GM11168 (cell line): Measurements from ENCODE around the gene EMX2.

ENCODE experiments used
- in situ Hi-C: fragments of 300-500 bp; cut with MboI; formaldehyde crosslinking; loops from one replicate; pipeline ENCODE4 v1.12.0; 2022; ENCODE audit warnings: low sequenced_read_pairs; ENCODE audit not compliant: unreplicated experiment

The EMX2 gene

DNA sequence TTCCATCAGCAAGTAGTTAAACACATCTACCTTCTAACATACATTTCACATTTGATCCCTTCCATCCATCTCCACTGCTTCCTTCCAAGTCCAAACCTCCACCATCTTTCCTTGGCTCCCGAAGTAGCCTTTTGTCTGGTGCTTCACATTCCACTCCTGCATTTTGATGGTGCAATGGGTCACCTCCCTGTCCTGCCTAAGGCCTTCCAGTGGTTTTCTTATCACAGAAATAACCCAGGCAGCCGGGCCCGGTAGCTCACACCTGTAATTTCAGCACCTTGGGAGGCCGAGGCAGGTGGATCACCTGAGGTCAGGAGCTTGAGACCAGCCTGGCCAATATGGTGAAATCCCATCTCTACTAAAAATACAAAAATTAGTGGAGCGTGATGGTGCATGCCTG lies 44.5 kb downstream of the EMX2 start:
- in situ Hi-C loops: no loop called here

DNA sequence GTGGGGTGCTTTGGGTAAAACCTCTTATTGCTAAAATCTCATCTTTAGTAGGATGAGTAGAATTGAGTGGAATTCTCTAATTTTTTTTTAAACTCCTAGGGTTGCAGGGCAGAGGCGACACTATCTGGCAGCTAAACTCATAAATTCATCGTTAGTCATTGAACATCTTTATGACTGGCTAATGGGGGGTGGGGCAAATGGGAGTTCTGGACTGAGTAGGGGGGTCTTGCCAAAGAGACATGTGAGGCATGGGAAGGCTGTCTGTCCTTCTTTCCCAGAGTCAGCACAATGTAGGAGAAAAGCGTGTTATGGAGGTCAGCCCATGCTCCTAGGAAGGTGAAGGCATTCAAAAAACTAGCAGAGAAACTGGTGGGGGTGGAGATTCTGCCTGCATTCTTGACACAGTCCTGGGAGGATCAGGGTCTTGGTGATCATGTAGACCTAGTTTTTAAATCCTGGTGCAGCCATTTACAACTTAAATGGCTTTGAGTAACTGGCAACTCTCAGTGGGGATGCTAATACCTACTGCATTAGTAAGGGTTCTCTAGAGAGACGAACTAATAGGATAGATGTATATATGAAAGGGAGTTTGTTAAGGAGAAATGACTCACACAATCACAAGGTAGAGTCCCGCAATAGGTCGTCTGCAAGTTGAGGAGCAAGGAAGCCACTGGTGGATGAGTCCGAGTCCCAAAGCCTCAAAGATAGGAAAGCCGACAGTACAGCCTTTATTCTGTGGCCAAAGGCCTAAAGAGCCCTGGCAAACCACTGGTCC lies 47.7 kb downstream of the EMX2 start:
- in situ Hi-C loops: no loop called here

DNA sequence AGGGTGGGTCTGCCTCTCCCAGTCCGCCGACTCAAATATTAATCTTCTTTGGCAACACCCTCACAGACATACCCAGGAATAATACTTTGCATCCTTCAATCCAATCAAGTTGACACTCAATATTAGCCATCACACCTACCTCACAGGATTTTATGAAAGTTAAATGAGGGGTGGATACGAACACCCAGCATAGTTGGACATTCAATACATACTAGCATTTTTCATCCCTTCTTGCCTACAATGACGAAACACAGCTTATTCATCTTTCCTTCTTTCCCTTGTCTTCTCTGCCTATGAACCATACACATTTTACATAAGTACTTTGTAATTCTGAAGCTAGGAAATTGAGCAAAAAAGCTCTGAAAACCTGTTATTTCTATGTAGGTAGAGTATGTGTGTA lies 48.5 kb downstream of the EMX2 start:
- in situ Hi-C loops: no loop called here

DNA sequence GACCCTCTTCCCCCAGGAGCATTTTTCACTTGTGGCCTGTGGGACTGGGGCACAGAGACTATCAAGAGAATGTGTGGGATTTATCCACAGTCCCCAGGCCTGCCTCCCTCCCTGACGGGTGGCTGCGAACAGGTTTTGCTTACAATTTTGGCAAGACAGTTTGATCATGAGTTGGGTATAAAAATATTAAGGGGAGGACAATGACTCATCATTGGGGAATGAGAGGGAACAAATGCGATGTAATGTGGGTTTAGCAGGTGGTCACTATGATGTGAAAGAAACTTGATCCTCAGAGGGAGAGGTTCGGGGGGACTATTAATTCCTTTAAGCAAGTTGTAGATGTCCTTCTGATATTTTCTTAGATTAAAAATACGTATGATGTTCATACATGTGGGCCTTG lies 52.2 kb downstream of the EMX2 start:
- in situ Hi-C loops: no loop called here

DNA sequence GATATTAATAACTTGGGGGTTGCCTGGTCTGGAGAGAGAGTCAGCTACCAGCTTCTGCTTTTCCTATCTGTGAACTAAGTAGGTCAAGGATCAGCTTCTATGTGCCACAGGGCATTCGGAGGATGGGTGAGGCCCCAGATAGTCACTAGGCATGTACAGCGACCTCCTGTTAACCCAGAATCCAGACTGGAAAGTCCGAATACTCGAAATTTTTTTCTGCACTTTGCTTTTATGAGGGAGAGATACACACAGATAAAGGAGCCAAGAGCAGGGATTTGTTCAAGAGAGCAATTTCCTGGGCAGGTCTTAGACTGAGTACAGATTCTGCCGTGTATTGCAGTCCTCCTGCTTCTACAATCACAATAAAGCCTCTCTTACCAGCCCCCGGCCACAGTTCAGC lies 54.2 kb downstream of the EMX2 start:
- in situ Hi-C loops: no loop called here

DNA sequence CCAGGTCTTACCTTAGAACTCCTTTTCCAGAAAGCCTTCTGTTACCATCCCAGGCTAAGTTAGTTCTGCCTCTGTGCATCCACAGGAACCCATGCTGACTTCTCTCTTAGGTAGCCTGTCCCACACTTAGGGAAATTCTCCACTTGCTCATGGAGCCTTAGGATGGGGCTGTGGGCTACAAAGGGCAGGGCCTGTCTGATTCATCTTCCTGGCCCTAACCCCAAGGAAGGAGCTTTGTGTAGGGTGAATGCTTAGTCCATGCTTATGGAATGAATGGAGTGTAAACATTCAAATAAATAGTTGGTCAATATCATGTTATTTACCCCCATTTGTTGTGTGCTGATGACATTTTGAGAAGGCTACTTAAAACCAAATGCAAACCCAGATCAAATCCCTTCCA lies 54.7 kb downstream of the EMX2 start:
- in situ Hi-C loops: no loop called here
